NCI-H524 treated with DMSO at 0.1 percent for 48 hours (cell line): Measurements from ENCODE around the gene EXT2.

Experiments used
- DNase-seq: peaks from one replicate; lab custom pipeline; 2025; lab: John Stamatoyannopoulos, UW

The EXT2 gene

GRCh38 chr11:44243595-44244343, 148.3 kb downstream of the EXT2 start:
- DNase-seq = no peak

- DNase-seq = no peak
These were observed 149.3 kb downstream of the EXT2 start for GRCh38 chr11:44244639-44245310.

DNA sequence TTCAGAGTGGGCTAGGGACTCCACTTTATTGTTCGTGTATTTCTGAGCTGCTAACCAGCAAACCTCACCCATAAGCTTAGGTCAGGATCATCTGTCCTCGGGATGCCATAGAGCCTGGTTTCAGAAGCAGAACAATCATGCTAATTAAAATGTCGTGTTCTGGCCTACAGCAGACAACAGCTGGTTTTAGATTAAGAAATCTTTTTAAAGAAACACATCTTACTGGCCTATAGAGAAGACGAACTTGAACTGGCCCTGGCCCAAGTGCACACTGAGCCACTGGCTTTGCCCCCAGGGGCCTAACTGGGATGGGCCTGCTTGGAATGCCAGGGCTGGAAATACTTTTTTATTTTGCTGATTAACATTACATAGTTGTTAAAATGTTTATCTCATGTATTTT, 151.2 kb downstream of the EXT2 start:
- no peak for DNase-seq

DNA sequence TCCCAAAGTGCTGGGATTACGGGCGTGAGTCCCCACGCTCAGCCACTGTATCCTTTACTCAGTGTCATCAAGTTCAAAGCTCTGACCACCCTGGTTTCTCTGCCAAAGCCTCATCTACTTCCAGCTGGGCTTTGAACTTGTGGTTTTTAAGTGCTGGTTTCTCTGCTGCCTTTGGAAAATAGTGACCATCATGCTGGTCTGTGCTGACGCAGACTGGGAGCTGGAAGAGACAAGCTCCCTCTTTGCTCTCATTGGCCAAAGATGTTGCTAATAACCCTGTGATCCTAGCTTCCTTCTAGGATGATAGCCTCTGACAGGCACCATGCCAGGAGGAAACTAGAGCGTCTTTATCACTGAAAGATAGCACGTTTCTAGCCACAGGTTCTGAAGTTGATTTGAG, 152.0 kb downstream of the EXT2 start:
- no peak for DNase-seq

DNA sequence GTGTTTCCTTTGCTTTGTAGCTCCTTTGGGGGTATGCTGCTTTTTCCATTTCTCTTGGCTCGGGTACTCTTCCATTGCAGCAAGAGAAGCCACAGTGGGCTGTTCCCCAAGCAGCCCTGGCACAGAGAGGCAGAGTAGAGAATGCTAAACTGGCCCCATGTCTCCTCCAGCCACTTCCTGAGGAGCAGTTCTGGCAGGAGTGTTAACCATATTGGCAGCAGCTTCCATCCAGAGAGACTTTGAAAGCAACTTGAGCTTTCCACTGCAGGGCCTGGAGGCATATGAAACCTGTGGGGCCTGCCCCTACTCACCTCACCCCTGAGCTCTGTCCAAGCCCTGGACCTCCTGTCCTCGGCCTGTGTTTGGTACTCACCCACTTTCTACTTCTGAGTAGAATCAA, 152.6 kb downstream of the EXT2 start:
- DNase-seq = no peak

- DNase-seq = no peak
These were observed 154.9 kb downstream of the EXT2 start for GRCh38 chr11:44250421-44250820.

- DNase-seq = no peak
These were observed 157.6 kb downstream of the EXT2 start for GRCh38 chr11:44252999-44253602.

DNA sequence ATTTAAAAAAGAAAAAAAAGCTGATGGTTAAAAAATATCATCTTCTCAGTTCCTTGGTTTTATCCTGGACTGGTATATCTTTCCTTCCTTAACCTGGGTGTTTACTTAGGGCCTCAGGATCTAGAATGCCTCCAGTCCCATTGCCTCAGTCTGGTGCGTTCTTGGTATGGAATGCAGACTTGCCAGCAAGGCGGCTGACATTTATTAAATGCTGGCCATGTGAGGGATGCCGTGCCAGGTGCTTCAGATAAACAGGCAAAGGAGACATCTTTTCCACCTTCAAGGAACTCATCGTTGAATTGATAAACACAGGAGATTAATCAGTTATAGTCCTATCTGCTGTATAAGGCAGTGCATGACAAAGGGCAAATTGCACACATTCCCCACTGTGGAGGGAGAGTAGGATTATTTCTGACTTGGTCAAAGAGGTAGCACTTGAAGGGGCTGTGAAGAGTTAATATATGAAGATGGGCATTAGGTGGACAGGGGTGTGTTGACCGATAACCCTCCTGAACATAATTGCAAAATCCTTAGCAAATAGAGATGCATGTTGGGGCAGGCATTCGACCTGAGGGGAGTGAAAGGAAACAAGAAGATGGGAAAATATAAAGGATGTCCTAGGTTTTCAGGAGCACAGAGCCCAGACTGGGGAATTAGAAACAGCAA, 160.1 kb downstream of the EXT2 start:
- DNase-seq = no peak

DNA sequence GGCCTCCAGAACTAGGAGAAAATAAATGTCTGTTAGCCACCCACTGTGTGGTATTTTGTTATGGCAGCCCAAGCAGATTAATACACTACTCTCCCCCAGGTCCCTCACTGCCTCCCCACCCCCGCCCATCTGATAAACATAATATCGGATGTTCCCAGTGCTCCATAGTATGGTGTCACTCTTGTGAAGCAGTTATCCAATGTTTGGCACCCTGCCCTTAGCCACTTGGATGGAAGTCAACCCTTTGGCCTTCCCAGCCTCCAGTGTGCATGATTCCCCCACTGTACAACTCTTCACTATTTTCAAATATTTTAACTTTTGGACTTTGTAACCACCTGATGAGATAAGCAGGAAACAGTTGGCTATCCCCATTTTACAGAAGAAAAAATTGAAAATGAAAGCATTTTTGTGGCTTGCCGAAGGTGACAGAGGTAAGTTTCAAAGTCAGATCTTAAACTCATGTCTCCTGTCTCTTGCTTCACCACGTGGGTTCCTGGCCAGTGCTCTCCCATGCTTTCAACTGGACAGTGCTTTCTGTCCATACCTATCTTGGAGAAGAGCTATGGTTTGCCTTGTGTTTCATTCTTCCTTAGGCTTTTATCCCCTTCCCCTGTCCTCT, 161.3 kb downstream of the EXT2 start:
- no peak for DNase-seq

- DNase-seq = no peak
These were observed 162.1 kb downstream of the EXT2 start for GRCh38 chr11:44257338-44258189.

DNA sequence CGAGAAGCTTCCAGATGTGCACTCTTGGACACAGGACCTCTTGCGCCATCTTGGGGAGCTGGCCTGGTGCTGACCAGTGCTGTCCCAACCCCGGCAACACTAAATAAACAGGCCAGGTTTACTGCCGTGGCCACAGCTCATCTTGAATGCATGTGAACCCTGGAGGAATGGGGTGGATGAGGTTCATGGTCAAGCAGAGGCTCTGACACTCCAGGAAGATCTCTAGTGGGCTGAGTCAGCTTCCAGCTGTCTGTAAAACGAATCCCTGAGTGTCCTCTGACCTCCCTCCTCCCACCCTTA, 162.7 kb downstream of the EXT2 start:
- no peak for DNase-seq

GRCh38 chr11:44258839-44259420, 163.5 kb downstream of the EXT2 start:
- DNase-seq = no peak

GRCh38 chr11:44260081-44260480, 164.6 kb downstream of the EXT2 start:
- no peak for DNase-seq

DNA sequence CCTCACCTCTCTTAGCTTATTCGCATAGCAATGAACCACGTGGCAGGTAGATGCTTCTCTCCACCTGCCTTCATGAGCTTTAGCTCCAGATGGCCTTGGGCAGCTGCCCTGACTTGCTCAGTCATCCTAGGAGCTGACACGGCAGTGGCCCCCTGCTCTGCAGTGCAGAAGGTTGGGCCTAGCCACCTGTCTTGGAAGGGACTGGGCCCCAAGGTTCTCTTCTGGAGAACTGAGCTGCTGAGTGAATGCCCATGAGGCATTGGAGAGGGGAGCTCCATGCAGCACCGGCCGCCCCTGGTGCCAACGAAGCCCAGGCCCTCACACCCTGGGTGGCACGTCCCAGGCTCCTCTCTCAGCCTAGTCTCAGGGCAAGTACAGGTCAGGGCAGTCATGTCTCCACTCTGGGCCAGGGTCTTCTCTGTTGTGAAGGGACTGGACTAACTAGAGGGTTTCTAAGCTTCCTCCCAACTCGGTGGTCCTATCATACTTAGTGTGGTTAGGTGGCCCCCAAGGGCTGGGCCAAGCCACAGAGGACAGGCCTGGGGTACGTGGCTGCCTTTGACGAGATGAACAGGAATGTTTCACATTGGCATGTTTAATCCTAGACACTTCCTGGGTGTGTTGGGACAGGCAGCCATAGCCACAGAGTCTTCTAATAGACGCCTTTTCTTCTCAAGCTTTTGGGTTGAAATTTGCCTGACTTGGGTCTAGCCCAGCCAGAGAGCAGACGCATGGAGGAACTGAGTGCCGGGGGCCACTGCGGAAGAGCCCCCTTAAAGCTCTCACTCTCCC, 166.5 kb downstream of the EXT2 start:
- no peak for DNase-seq

- no peak for DNase-seq
These were observed 168.4 kb downstream of the EXT2 start for GRCh38 chr11:44263738-44264437.

GRCh38 chr11:44264438-44264749, 168.9 kb downstream of the EXT2 start:
- DNase-seq = no peak

DNA sequence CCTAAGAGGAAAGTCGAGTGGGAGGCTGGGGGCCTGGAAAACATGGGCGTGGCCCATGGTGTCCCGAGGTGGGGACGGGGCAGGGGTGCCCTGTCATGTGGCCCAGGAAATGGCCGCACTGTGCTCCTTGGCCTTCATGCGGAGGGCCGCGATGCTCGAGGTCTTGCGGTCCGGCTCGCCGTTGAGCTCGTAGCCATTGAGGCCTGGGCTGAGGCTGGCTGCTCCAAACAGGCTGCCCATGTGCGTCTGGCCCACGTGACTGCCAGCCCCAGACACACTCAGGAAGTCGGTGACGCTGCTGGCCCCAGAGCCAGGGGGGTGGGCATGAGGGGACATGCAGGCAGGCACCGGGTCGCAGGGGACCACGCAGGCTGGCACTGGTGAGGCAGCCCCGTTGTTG, 169.3 kb downstream of the EXT2 start:
- DNase-seq = no peak

DNA sequence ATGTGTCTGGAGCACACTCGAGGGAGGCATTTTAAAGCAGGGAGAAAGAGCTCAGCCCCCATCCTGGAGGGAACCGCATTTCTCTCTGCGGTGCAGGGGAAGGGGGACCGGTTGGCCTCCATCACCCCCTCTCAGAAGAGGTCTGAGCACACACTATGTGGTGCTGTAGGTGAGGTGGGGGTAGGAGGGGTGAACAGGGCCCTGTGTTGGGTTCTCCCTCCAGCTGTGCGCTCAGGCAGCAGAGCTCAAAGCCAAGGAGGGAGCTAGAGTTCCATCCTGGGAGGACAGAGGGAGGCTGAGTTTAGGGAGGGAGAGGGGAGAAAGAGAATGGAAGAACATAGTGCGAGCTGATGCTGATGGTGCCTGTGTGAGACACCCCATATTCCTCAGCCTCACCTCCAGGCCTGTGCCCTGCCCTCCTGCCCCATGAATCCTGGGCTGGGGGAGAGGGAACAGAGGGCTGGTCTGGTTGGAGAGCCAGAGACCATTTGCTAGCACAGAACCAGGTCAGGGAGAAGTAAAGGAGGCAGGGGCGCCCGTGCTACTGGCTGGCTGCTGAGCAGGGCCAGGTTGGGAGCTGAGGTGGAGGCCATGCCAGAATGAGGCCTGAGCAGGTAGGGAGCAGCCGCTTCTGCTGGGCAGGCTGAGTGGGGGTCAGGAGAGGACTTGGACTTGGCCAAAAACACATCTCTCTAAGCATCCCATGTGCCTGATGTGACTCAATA, 170.7 kb downstream of the EXT2 start:
- DNase-seq = no peak

DNA sequence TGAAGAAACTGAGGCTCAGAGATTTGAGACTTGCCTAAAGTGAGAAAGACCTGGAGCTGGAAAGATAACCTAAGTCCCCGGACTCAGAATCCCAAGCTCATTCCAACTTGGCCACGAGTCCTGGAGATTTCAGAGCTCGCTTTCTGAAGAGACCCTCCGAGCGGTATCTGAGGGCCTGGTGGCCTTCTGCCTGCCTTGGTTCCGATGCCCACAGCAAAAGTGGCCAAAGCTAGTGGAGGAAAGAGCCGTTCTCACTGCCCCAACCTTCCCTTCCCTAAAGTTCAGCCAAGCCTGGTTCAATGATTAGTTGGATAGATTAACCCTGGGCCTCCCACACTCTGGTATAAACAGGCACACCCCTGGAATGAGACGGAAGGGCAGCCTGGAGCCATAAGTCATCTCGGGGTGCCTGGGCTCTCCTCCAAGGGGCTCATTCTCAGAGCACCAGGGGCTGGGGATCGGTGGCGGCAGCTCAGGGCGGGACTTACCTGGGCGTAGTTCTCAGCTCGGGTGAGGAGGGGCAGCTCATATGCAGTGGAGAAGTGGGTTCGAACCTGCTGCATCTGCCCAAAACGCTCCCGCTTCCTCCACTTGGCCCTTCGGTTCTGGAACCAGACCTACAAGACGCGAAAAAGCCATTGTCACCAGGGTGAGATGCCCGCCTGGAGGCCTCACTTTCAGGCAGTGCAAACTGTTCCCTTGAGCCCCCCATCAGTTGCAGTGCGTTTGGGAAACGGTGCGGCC, 171.7 kb downstream of the EXT2 start:
- DNase-seq = no peak
